Measurements from ENCODE around the gene RALGAPB. TPM values are rescaled to one million over a fixed set of nuclear protein-coding genes. Genes with fewer than 3 reads are reported as not detected.

RALGAPB gene
- 32.7 and 37.1 TPM in 2 replicates for total RNA-seq

DNA sequence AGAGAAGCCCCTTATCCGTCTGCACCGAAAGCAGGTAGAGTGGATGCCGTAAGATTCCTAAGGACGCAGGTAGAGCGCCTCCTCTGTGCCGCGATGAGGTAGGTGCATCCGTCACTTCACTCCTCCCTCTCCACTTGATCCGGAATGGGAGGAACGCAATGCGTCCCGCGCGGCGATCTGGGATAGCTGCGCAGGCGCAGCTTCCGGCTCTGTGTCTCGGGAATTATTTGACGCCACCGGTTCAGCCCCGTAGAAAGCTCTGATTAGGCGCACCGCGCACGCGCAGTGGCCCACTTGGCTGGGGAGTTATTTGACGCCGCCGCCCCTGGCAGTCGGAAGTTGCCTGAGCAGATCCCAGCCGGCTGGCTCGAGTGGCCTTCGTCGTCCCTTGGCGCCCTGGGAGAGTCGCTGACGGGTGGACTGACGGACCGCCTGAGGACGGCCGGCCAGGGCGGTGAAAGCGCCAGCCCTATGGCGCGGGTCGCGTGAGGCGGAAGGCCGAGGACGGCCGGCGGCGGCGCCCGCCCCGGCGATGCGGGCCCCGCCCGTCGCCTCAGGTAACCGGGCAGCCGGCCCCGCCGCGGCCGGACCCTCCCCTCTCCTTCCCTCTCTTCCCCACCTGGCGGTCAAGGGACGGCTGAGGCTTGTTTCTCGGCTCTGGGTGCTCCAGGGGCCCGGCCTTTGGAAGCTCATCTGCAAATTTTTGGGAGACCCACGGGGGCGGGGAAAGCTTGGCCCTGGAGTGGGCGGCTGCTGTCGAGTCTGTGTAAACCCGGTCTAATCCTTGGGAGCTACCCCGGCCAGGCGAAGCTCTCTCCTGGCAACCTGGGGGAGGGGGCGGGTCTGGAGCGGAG lies at the start of gene RALGAPB:
Gene RALGAPB, plus strand, starts transcription at position 331 of the 854 bp plus-strand sequence. CDS start 15,590 bp downstream, outside the sequence.

DNA sequence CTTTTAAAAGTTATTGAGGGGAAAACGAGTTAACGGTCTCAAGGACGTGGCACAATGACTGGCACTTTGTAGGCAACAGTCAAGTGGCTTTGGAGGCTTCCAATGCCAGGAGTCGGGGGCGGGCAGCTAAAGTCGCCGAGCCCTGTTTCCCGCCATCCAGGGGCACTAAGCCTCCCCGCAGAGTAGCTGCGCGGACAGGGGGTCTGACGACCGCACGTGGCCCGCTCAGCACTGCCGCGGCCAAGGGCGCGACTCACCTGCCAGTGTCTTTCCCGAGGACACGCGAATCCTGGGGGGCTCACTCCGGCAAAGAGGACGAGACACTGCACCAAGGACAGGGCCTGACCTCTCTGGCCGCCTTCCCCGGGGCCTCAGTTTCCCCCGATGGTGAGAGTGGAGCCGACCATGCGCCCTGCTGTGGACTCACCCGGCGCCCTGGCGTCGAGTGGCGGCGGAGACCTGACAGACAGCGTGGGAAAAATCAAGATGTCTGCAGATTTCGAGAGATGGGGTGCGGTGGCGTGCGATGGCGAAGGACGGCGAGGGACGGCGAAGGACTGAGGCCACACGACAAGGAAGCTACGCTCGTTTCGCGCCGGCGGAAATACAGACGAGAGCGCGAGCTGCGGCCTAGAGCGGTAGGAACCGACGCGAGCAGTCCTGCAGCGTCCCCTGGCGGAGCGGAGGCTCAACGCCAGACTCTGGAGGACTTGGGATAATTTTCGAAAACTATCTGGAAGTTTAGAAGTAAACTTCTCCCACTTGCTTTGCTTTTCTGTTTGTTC lies 37.7 kb upstream of the RALGAPB start, which contains the start of gene SNHG17:
Gene SNHG17, minus strand, starts transcription at position 559 of the 785 bp plus-strand sequence.

DNA sequence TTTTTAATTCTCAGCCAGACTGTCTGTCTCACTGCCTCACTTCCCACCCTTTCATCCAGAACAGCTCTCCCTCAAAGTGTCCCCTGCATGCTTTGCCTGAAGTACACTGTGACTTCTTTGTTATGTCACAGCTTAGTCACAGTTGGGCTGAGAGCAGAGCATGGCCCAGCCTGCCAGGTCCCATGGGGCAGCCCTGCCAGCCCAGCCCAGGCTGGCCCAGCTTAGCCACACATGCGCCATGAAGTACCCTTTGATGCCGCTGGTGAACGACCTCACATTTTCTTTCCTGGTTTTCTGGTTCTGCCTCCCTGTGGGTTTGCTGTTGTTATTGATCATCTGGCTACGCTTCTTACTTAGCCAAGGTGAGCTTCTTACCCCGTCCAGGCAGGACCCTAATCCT lies 108.4 kb downstream of the RALGAPB start, which contains the start of gene ADIG:
Gene ADIG, plus strand, starts transcription at position 185 of the 400 bp plus-strand sequence. Its CDS starts 54 bp downstream, at position 239.

GRCh38 chr20:38601216-38602184 lies 128.9 kb downstream of the RALGAPB start, which contains the start of gene ARHGAP40:
Gene ARHGAP40, plus strand, starts transcription at chr20:38601809.

Other genes with a start within 250 kb of the RALGAPB start
- 4.1 and 4.3 TPM in 2 replicates for gene KIAA1755, start 212.1 kb upstream of the RALGAPB start, total RNA-seq
- gene BPI, start 168.7 kb upstream of the RALGAPB start, total RNA-seq, result under 0.01 TPM in 1 of 2 replicates, not detected in the other
- not detected in 2 replicates for gene LBP, start 126.4 kb upstream of the RALGAPB start, total RNA-seq
- gene SNHG17, start 37.5 kb upstream of the RALGAPB start, total RNA-seq, result 4.5 and 6.5 TPM in 2 replicates
- gene ADIG, start 108.4 kb downstream of the RALGAPB start, total RNA-seq, result not detected in 2 replicates
- gene ARHGAP40, start 129.0 kb downstream of the RALGAPB start, total RNA-seq, result not detected in 2 replicates